Spleen (tissue), 7 donors: ENCODE data around the gene THSD4.

ENCODE experiments used
- POLR2A ChIP-seq, 3 donors: fragments of 450-650 bp; IDR thresholded peaks; one replicate each; pipeline ENCODE4 v1.5.1; 2017; ENCODE audit warnings: antibody characterized with exemption in 3 of 3, mild to moderate bottlenecking in 1 of 3
- POLR2AphosphoS5 ChIP-seq, 3 donors: sonication (generic); formaldehyde crosslinking; IDR thresholded peaks; one replicate each; pipeline ENCODE4 v1.5.1; 2017; ENCODE audit warnings: antibody characterized with exemption in 3 of 3
- TF ChIP-seq, protein P1 (sequence below), 11 experiments: fragments of 200-600 bp in 7 of 11; fragments of 450-650 bp in 4 of 11; sonication (generic) in 4 of 11; IDR thresholded peaks in 8 of 11; conservative IDR thresholded peaks in 3 of 11; 1 replicate in 7 of 11; 2 replicates in 4 of 11; pipeline versions ENCODE4 v1.4.0 to v1.8.0; 2016 to 2021; ENCODE audit warnings: antibody characterized with exemption in 11 of 11, inconsistent platforms in 4 of 11, mild to moderate bottlenecking in 1 of 11
- donor health status: DM: no; HTN: no; CAD: no; lungs with moderate emphysema.
- donor health status: DM: no; HTN: no; CAD: no.
- donor health status: DM: no; HTN: no; CAD: no.

GRCh38 chr15:71391421-71392088, 276.3 kb downstream of the THSD4 start:
- TF ChIP-seq POLR2A (IDR thresholded peaks at IDR 0.05) (no peak), POLR2AphosphoS5 (IDR thresholded peaks at IDR 0.05) (no peak)
- TF ChIP-seq, protein P1, sequence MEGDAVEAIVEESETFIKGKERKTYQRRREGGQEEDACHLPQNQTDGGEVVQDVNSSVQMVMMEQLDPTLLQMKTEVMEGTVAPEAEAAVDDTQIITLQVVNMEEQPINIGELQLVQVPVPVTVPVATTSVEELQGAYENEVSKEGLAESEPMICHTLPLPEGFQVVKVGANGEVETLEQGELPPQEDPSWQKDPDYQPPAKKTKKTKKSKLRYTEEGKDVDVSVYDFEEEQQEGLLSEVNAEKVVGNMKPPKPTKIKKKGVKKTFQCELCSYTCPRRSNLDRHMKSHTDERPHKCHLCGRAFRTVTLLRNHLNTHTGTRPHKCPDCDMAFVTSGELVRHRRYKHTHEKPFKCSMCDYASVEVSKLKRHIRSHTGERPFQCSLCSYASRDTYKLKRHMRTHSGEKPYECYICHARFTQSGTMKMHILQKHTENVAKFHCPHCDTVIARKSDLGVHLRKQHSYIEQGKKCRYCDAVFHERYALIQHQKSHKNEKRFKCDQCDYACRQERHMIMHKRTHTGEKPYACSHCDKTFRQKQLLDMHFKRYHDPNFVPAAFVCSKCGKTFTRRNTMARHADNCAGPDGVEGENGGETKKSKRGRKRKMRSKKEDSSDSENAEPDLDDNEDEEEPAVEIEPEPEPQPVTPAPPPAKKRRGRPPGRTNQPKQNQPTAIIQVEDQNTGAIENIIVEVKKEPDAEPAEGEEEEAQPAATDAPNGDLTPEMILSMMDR (IDR thresholded peaks at IDR 0.05 in 8 of 11, conservative IDR thresholded peaks at IDR 0.05 in 3 of 11) = no peak
